ENCODE results near the gene PPIH. TPM values are rescaled to one million over a fixed set of nuclear protein-coding genes. Genes with fewer than 3 reads are reported as not detected.
"Not testable (repeated sequence)": the region's sequence is repeated elsewhere in the genome, so short reads cannot be mapped to it uniquely, and the experiment has no call there.

The PPIH gene
- total RNA-seq, 2 experiments from 2014 or later = 29.4 to 32.6 TPM

- Mint-ChIP-seq H3K4me3 (no peak overlapping the region), H3K36me3 (ENCODE audit: low read depth) (peaks cover 21% of the 10 kb centered on the region), H3K9me3 (no peaks in the 10 kb centered on the region), H3K4me1 (ENCODE audit: low read depth) (no peaks in the 10 kb centered on the region), H3K27ac (no peak overlapping the region), H3K27me3 (no peaks in the 10 kb centered on the region)
- ChIA-PET POLR2A (no interaction called here), CTCF (no interaction called here)
- no peaks in the 10 kb centered on the region for H3K4me1 ChIP-seq (ENCODE audit: insufficient read depth, low read length)
- H3K36me3 ChIP-seq (ENCODE audit: insufficient read depth, low read length) = peaks cover 9% of the 10 kb centered on the region
- peaks cover 0 to under 1% of the 10 kb centered on the region in 2 experiments for H3K9me3 ChIP-seq (ENCODE audit: control insufficient read depth in 1 of 2, insufficient read depth in 1 of 2, low read length in 2 of 2)
- no peak overlapping the region for H3K27ac ChIP-seq (ENCODE audit: low read depth in 1 of 2, low read length in 2 of 2)
- DNase-seq (no peak), ATAC-seq (ENCODE audit: poor library complexity) (no peak)
- TF ChIP-seq, protein P1, sequence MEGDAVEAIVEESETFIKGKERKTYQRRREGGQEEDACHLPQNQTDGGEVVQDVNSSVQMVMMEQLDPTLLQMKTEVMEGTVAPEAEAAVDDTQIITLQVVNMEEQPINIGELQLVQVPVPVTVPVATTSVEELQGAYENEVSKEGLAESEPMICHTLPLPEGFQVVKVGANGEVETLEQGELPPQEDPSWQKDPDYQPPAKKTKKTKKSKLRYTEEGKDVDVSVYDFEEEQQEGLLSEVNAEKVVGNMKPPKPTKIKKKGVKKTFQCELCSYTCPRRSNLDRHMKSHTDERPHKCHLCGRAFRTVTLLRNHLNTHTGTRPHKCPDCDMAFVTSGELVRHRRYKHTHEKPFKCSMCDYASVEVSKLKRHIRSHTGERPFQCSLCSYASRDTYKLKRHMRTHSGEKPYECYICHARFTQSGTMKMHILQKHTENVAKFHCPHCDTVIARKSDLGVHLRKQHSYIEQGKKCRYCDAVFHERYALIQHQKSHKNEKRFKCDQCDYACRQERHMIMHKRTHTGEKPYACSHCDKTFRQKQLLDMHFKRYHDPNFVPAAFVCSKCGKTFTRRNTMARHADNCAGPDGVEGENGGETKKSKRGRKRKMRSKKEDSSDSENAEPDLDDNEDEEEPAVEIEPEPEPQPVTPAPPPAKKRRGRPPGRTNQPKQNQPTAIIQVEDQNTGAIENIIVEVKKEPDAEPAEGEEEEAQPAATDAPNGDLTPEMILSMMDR (IDR thresholded peaks at IDR 0.05) = no peak
- intact Hi-C loops (cut with DNase I, micrococcal nuclease) = no loop called here
- H3K27me3 ChIP-seq (ENCODE audit: control insufficient read depth in 1 of 2, insufficient read depth in 2 of 2, low read length in 2 of 2) = no peaks in the 10 kb centered on the region
- H3K4me3 ChIP-seq (ENCODE audit: low read length) = no peak overlapping the region
Measured at GRCh38 chr1:42720868-42721267, 62.6 kb downstream of the PPIH start.

DNA sequence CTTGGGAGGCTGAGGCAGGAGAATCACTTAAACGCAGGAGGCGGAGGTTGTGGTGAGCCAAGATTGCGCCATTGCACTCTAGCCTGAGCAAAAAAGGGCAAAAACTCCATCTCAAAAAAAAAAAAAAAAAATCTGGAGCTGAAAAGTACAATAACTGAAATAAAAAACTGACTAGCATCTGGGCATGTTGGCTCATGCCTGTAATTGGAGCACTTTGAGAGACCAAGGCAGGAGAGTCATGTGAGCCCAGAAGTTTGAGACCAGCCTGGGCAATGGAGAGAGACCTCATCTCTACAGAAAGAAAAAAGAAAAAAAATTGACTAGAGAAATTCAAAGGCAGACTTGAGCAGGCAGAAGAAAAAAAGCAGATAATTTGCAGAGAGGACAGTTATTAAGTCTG lies 63.7 kb downstream of the PPIH start:
- no peak overlapping the region for H3K27ac ChIP-seq (ENCODE audit: low read depth in 1 of 2, low read length in 2 of 2)
- H3K4me1 ChIP-seq (ENCODE audit: insufficient read depth, low read length) = no peaks in the 10 kb centered on the region
- ATAC-seq (ENCODE audit: poor library complexity) (no peak), DNase-seq (no peak)
- Mint-ChIP-seq H3K36me3 (ENCODE audit: low read depth) (peaks cover 13% of the 10 kb centered on the region), H3K27ac (no peak overlapping the region), H3K27me3 (no peaks in the 10 kb centered on the region), H3K4me1 (ENCODE audit: low read depth) (no peaks in the 10 kb centered on the region), H3K9me3 (no peaks in the 10 kb centered on the region), H3K4me3 (no peak overlapping the region)
- ChIA-PET CTCF (no interaction called here), POLR2A (no interaction called here)
- TF ChIP-seq, protein P1 (IDR thresholded peaks at IDR 0.05) = no peak
- H3K36me3 ChIP-seq (ENCODE audit: insufficient read depth, low read length) = peaks cover 9% of the 10 kb centered on the region
- no peaks in the 10 kb centered on the region for H3K9me3 ChIP-seq (ENCODE audit: control insufficient read depth in 1 of 2, insufficient read depth in 1 of 2, low read length in 2 of 2)
- intact Hi-C loops (cut with DNase I, micrococcal nuclease) = no loop called here
- no peak overlapping the region for H3K4me3 ChIP-seq (ENCODE audit: low read length)
- no peaks in the 10 kb centered on the region for H3K27me3 ChIP-seq (ENCODE audit: control insufficient read depth in 1 of 2, insufficient read depth in 2 of 2, low read length in 2 of 2)

GRCh38 chr1:42722403-42722802 lies 64.2 kb downstream of the PPIH start:
- H3K4me3 Mint-ChIP-seq; H3K27ac ChIP-seq (ENCODE audit: low read depth in 1 of 2, low read length in 2 of 2); H3K4me1 Mint-ChIP-seq (ENCODE audit: low read depth); H3K27me3 ChIP-seq (ENCODE audit: control insufficient read depth in 1 of 2, insufficient read depth in 2 of 2, low read length in 2 of 2); H3K36me3 ChIP-seq (ENCODE audit: insufficient read depth, low read length); H3K27ac Mint-ChIP-seq; H3K4me1 ChIP-seq (ENCODE audit: insufficient read depth, low read length); DNase-seq; H3K4me3 ChIP-seq (ENCODE audit: low read length); H3K27me3 Mint-ChIP-seq; H3K9me3 Mint-ChIP-seq; intact Hi-C loops (cut with DNase I, micrococcal nuclease); H3K36me3 Mint-ChIP-seq (ENCODE audit: low read depth); POLR2A ChIA-PET; H3K9me3 ChIP-seq (ENCODE audit: control insufficient read depth in 1 of 2, insufficient read depth in 1 of 2, low read length in 2 of 2); ATAC-seq (ENCODE audit: poor library complexity): not testable (repeated sequence)
- CTCF ChIA-PET = interaction anchor here (0.7 kb wide), 1 partner anchor 67 kb away, joined by 4 read pairs; no protein-coding TSS in a partner anchor

- H3K36me3 ChIP-seq (ENCODE audit: insufficient read depth, low read length) = no peaks in the 10 kb centered on the region
- ChIA-PET POLR2A (no interaction called here), CTCF (interaction anchor here (0.6 kb wide), 1 partner anchor 32 kb away, joined by 3 read pairs; no protein-coding TSS in a partner anchor)
- no peaks in the 10 kb centered on the region for H3K9me3 ChIP-seq (ENCODE audit: control insufficient read depth in 1 of 2, insufficient read depth in 1 of 2, low read length in 2 of 2)
- no peaks in the 10 kb centered on the region for H3K9me3 Mint-ChIP-seq
- no peak for ATAC-seq (ENCODE audit: poor library complexity)
- H3K4me3 ChIP-seq (ENCODE audit: low read length) = no peak overlapping the region
- TF ChIP-seq, protein P1 (IDR thresholded peaks at IDR 0.05) = no peak
- intact Hi-C loops (cut with DNase I, micrococcal nuclease) = no loop called here
- peaks cover 2% of the 10 kb centered on the region for H3K36me3 Mint-ChIP-seq (ENCODE audit: low read depth)
- no peaks in the 10 kb centered on the region for H3K4me1 Mint-ChIP-seq (ENCODE audit: low read depth)
- no peak overlapping the region for H3K4me3 Mint-ChIP-seq
- H3K27ac Mint-ChIP-seq = no peak overlapping the region
- no peaks in the 10 kb centered on the region for H3K27me3 Mint-ChIP-seq
- no peaks in the 10 kb centered on the region for H3K4me1 ChIP-seq (ENCODE audit: insufficient read depth, low read length)
- H3K27ac ChIP-seq (ENCODE audit: low read depth in 1 of 2, low read length in 2 of 2) = no peak overlapping the region
- DNase-seq = no peak
- H3K27me3 ChIP-seq (ENCODE audit: control insufficient read depth in 1 of 2, insufficient read depth in 2 of 2, low read length in 2 of 2) = no peaks in the 10 kb centered on the region
Measured at GRCh38 chr1:42723511-42723910, 65.3 kb downstream of the PPIH start.

GRCh38 chr1:42725820-42726219 lies 67.6 kb downstream of the PPIH start:
- H3K27me3 Mint-ChIP-seq; H3K4me1 ChIP-seq (ENCODE audit: insufficient read depth, low read length); H3K27ac Mint-ChIP-seq; H3K27me3 ChIP-seq (ENCODE audit: control insufficient read depth in 1 of 2, insufficient read depth in 2 of 2, low read length in 2 of 2); CTCF ChIA-PET; DNase-seq; H3K9me3 ChIP-seq (ENCODE audit: control insufficient read depth in 1 of 2, insufficient read depth in 1 of 2, low read length in 2 of 2); H3K36me3 ChIP-seq (ENCODE audit: insufficient read depth, low read length); H3K36me3 Mint-ChIP-seq (ENCODE audit: low read depth); ATAC-seq (ENCODE audit: poor library complexity); H3K9me3 Mint-ChIP-seq; H3K4me1 Mint-ChIP-seq (ENCODE audit: low read depth); H3K4me3 ChIP-seq (ENCODE audit: low read length); POLR2A ChIA-PET; intact Hi-C loops (cut with DNase I, micrococcal nuclease); H3K27ac ChIP-seq (ENCODE audit: low read depth in 1 of 2, low read length in 2 of 2); H3K4me3 Mint-ChIP-seq: not testable (repeated sequence)
